GM18520 (cell line): ENCODE data around the gene OSGIN1.

Experiments used
- ATAC-seq: cut with Tn5 transposase; IDR thresholded peaks from one replicate; pipeline ENCODE4 v1.9.1; 2021; ENCODE audit not compliant: unreplicated experiment

Gene OSGIN1

DNA sequence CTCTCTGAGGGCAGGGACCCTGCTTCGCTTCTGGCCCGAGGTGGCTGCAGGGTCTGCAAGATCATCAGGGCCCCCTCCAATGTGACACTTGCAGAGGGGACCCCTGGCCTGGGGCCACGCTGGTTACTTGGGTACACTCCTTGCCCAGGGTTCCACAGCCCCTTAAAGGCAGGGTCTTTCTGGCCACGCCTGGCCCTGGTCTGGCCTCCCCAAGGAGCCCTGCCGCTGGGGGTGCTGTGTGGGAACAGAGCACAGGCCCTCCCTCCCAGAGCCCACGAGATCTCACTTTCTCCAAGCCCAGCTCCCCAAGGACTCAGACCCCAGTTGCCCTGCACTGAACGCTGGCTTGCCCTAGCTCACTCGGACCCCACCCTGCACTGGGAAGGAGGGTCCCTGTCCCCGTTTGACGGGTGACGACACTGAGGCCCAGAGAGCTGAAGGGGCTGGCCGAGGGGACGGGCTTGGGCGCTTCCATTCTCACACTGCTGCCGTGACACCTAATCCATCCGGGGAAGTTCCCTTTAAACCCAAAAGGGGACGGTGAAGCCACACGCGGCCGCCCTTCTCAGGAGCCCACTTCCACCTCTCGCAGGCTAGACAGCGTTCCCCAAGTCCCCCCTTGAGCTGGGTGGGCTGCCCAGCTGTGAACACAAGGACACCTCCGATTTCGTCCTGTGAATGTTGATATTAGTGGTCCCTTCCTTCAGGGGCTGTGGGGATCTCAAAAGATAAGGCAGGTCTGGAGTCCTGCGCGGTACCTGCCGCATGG, 26.9 kb upstream of the OSGIN1 start:
- no peak for ATAC-seq

GRCh38 chr16:83926726-83927397, 26.2 kb upstream of the OSGIN1 start:
- no peak for ATAC-seq

GRCh38 chr16:83928341-83929055, 24.5 kb upstream of the OSGIN1 start:
- no peak for ATAC-seq

DNA sequence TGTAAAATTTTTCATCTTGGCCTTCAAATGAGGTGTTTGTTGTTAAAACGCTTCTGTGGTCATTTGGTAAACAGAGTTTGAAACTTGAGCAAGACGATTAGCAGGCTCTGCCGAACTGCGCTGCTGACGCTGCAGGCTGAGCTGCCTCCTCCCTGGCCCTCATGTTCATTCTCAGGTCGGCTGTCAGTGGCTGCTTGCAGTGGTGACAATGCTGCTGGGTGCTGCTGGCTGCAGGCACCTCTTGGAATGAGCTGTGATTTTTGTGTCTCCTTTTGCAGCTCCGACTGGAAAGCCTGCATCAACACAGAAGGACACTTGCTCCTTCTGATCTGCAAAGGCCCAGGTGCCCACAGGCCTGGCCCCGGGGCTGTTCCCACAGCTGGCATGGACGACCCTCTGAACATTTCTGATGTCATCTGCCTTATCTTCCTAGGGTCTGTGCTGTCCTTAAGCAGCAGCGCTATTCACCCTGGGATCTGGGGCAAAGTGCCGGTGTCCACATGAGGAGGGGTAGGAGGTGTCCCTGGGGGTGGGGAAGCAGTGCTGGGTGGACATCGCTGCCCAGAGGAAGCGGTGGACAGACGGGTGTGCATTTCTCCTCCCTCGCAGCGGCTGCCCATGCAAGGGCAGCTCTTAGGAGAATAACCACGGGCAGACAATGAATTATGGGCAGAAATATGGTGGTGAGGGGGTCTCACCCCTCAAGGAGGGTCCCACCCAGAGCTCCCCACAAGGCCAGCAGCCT, 23.1 kb upstream of the OSGIN1 start:
- no peak for ATAC-seq

DNA sequence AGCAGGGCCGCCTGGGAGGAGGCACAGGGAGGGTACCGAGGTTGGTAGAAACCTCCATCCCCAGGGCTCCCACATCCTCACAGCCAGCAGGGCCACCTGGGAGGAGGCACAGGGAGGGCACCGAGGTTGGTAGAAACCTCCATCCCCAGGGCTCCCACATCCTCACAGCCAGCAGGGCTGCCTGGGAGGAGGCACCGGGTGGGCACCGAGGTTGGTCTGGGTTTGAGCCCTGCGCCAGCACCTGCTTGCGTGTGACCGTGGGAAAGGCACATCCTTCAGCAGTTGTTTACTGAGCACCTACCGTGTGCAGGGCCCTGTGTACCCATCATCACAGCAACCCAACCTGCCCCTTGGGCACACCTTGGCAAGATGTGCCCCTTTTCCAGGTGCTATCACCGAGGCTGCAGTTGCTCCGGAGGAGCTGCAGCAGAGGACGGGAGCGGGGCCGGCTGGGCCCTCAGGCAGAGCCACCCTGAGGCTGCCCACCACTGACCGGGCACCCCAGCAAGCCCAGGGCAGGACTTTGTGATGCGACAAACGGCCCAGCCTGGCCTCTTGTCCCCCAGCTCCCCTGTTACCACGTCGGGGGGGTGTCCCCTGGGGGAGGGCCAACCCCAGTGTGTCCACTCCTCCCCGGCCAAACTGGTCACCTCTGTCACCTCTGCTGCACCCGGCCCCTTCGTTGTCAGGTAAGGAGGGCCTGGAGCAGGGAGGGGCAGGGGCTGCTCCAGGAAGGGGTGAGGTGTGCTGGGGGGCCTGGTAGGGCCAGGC, 22.1 kb upstream of the OSGIN1 start:
- ATAC-seq, result no peak

GRCh38 chr16:83931556-83931955, 21.5 kb upstream of the OSGIN1 start:
- no peak for ATAC-seq

GRCh38 chr16:83932304-83932703, 20.7 kb upstream of the OSGIN1 start:
- no peak for ATAC-seq

- ATAC-seq, result no peak
Observed at GRCh38 chr16:83932955-83933673, 19.9 kb upstream of the OSGIN1 start.

DNA sequence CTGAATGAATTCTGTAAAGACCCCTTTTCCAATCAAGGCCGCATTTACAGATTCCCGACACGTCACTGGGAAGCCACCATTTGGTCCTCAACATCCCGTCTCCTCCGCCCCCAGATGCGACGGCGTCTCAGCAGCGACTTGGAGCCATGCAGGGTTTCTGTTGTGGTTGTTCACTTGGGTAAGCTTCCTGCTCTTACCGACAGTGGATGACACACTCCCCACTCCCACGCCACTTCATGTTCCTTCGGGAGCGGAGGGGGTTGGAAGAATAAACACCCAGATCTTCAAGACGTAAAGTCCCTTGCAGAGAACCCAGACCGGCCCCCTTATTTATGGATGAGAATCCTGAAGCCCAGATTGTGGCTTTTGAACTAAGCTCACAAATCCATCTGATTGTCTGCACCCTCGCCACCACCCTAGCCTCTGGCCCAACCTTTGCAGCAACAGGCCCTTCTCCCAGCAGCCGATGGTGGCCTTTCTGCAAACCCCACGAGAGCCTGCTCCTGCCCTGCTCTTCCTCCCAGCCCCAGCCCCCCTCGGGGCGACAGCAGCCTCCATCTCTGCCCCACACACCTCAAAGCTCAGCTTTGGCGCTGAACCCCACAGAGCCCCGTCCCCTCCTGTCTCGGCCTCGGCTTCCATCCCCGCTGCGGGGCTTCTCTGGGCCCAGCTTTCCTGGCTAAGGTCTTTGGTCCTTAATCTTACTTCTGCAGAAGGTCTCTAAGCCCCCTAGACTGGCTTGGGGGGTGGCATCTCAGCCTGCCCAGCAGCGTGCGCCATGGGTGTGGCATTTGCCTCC, 19.0 kb upstream of the OSGIN1 start:
- ATAC-seq, result no peak

DNA sequence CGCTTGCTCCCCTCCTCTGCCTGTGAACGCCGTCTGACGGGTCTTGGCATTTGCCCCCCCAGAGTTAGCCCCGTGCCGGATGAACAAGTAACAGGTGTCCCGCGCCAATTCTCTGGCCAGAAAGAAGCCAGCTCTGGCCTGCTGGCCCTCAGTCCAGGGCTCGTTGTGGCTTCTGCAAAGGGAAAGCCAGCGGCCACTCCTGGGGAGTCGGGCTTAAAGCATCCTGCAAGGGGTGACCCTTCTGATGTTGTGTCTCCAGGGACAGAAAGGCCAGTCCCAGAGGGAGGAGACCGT, 18.4 kb upstream of the OSGIN1 start:
- no peak for ATAC-seq

GRCh38 chr16:83935005-83935857, 17.8 kb upstream of the OSGIN1 start:
- no peak for ATAC-seq

DNA sequence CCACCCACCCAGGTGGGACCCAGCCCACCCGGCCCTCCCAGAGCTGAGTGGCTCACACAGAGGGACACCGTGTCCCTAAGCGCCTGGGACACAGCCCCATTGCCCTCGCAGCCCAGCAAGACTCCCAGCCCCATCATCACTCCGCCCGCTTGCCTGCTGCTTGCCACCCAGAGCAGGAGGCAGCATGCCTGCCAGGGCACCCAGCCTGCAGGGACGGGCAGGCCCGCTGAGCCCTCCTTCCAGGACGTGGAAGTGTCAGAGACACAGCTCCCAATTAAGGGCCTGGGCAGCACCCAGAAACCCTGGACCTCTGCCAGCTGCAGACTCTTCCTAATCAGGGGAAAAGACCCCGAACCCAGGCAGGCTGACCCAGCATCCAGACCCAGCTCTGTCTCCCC, 17.2 kb upstream of the OSGIN1 start:
- ATAC-seq, result no peak

DNA sequence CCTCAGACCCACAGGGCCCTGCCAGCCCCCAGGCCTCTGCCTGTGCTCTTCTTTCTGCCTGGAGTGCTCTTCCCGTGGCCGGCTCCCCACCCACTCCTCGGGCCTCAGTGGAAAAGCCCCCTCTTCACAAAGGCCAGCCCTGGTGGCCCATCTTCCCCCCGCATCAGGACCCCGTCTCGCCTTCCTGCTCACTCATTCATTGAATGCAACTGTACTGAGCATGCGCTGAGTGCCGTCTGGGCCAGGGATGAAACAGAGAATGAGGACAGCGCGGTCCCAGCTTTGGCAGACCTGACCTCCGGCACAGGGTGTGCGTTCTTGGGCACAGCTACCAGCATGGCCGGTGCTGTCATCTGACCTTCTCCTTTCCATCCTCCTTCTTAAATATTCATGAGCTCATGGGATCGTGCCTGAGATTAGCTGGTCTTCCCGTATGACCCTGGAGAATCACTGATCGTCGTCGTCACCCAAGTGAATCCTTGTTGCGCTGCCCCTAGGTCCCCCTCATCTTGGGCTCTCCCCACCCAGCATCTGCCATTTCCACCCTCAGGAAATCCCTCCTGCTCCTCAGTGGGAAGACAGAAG, 16.4 kb upstream of the OSGIN1 start:
- ATAC-seq, result no peak

DNA sequence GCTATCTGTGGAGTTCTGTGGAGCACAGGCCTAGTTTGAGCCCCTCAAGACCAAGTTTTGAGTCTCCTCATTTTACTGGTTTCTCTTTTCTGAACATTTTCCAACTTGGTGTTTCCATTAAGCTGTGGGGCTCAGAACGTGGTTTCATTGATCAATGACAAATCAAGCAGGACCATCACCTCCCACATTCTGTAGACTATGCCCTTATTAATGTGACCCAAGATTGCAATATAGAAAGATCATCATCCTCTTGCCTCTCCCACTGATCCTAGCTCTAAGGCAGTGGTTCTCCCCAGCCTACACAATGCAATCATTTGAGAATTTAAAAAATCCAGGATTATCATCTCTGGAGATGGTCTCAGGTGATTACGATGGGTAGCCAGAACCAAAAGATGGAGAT, 15.8 kb upstream of the OSGIN1 start:
- ATAC-seq, result no peak

DNA sequence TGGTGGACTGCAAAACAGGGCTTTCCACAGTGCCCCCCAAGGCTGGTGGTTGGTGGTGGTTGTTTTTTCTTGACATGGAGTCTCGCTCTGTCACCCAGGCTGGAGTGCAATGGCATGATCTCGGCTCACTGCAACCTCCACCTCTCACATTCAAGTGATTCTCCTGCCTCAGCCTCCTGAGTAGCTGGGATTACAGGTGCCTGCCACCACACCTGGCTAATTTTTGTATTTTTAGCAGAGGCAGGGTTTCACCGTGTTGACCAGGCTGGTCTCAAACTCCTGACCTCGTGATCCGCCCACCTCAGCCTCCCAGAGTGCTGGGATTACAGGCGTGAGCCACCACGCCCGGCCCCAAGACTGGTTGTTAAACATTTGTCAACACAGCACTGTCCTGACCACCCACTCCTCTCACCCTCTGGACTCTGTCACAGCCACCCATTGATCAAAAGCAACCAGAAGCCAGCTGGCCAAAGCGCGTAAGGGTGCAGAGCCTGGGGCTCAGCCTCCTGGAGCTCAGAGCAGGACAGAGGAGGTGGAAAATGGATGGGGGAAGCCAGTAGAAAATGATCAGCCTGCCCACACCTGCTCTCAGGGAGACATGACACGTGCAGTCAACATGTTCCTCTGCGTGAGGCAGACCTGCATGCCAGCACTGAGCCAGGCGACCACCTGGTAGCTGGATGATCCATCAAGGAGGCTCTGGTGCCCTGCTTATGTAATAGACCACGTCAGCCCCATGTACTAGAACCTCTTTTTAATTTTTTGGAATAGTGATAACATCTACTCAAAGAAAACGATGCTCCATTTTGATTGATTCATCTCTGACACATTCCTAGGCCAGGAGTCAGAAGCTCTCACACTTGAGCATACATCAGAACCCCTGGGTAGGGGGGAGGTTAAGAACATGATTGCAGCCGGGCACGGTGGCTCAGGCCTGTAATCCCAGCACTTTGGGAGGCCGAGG, 14.8 kb upstream of the OSGIN1 start:
- ATAC-seq, result no peak

DNA sequence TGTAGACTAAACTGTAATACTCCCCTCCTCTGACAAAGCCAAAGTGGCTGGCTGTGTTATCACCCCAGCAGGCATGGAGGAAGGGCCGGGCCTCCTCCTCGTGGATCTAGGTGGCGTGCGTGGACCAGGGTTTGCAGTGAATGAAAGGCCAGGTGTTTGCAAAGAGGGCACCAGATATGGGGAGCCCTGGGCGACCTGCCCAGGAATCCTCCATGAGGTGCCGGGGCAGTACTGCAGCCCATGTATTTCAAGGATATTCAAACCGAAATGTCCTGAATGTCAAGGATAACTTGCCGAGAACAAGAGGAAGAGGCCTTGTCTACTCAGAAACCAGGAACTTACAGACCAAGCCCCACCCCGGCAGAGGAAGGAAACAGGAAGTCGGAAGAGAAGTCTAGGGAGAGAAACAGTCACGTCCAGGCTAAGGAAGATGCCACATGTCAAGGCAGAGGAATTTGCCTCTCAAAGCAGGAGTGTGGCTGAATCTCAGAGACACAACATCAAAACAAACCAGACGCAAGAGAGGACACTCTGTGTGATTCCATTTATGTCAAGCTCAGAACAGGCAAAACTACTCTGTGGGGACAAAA, 13.7 kb upstream of the OSGIN1 start:
- no peak for ATAC-seq

- ATAC-seq, result no peak
Observed at GRCh38 chr16:83940119-83940518, 12.9 kb upstream of the OSGIN1 start.
